ENCODE results near the gene BICRAL. TPM values are rescaled to one million over a fixed set of nuclear protein-coding genes. Genes with fewer than 3 reads are reported as not detected.
"Not testable (repeated sequence)": the region's sequence is repeated elsewhere in the genome, so short reads cannot be mapped to it uniquely, and the experiment has no call there.

The BICRAL gene
- total RNA-seq, 2 donors from 2014 or later, result 12.4 to 15.0 TPM

- ATAC-seq, result no peak
- DNase-seq (ENCODE audit: low spot score in 2 of 2), result no peak
- H3K36me3 Mint-ChIP-seq, result no peaks in the 10 kb centered on the region
- no peaks in the 10 kb centered on the region for H3K9me3 Mint-ChIP-seq
- peak overlapping the region in 1 of 2 donors; percentile 50 for H3K27ac Mint-ChIP-seq
Observed at GRCh38 chr6:42851599-42851998, 69.7 kb downstream of the BICRAL start.

- no peak for DNase-seq (ENCODE audit: low spot score in 2 of 2)
- ATAC-seq, result no peak
- H3K9me3 Mint-ChIP-seq, result no peaks in the 10 kb centered on the region
- peaks cover 0 to 4% of the 10 kb centered on the region in 2 donors for H3K36me3 Mint-ChIP-seq
- H3K27ac Mint-ChIP-seq, result no peak overlapping the region
Observed at GRCh38 chr6:42860036-42860435, 78.2 kb downstream of the BICRAL start.

GRCh38 chr6:42860481-42860880 lies 78.6 kb downstream of the BICRAL start:
- ATAC-seq (no peak), DNase-seq (ENCODE audit: low spot score in 2 of 2) (no peak)
- Mint-ChIP-seq H3K27ac (no peak overlapping the region), H3K9me3 (no peaks in the 10 kb centered on the region), H3K36me3 (peaks cover 0 to 4% of the 10 kb centered on the region in 2 donors)

- Mint-ChIP-seq H3K9me3 (no peaks in the 10 kb centered on the region), H3K36me3 (no peaks in the 10 kb centered on the region), H3K27ac (peak overlapping the region in 1 of 2 donors; percentile 58)
- ATAC-seq (no peak), DNase-seq (ENCODE audit: low spot score in 2 of 2) (no peak)
Observed at GRCh38 chr6:42864602-42865001, 82.8 kb downstream of the BICRAL start.

- Mint-ChIP-seq H3K36me3 (no peaks in the 10 kb centered on the region), H3K9me3 (no peaks in the 10 kb centered on the region), H3K27ac (peak overlapping the region; percentile 56 to 63)
- no peak for DNase-seq (ENCODE audit: low spot score in 2 of 2)
- no peak for ATAC-seq
Observed at GRCh38 chr6:42870145-42870936, 88.5 kb downstream of the BICRAL start.

- Mint-ChIP-seq H3K27ac (peak overlapping the region; percentile 9 to 59), H3K36me3 (no peaks in the 10 kb centered on the region), H3K9me3 (no peaks in the 10 kb centered on the region)
Observed at GRCh38 chr6:42871711-42872110, 89.9 kb downstream of the BICRAL start.

GRCh38 chr6:42873313-42873712 lies 91.5 kb downstream of the BICRAL start:
- Mint-ChIP-seq H3K36me3 (no peaks in the 10 kb centered on the region), H3K27ac (no peak overlapping the region), H3K9me3 (no peaks in the 10 kb centered on the region)
- ATAC-seq (no peak), DNase-seq (ENCODE audit: low spot score in 2 of 2) (no peak)

More at GRCh38 chr6:42871711-42872110, 89.9 kb downstream of the BICRAL start:
- no peak for ATAC-seq
- no peak for DNase-seq (ENCODE audit: low spot score in 2 of 2)

- Mint-ChIP-seq H3K36me3 (peaks cover 20 to 22% of the 10 kb centered on the region in 2 donors), H3K27ac (peak overlapping the region; percentile 29 to 98), H3K9me3 (no peaks in the 10 kb centered on the region)
- ATAC-seq (no peak), DNase-seq (ENCODE audit: low spot score in 2 of 2) (no peak)
Observed at GRCh38 chr6:42877695-42878094, 95.8 kb downstream of the BICRAL start.

- H3K9me3 Mint-ChIP-seq, result no peaks in the 10 kb centered on the region
- H3K36me3 Mint-ChIP-seq, result peaks cover 35 to 37% of the 10 kb centered on the region in 2 donors
- peak within 1 kb of the TSS; percentile 98 to 100 for H3K27ac Mint-ChIP-seq
- DNase-seq (ENCODE audit: low spot score in 2 of 2) (peak; percentile 79 to 89), ATAC-seq (peak; percentile 94 to 97)
Observed at GRCh38 chr6:42879372-42880239, 97.8 kb downstream of the BICRAL start, which contains the start of gene RPL7L1. TSS of gene RPL7L1 (plus strand) at chr6:42879616. CDS start at chr6:42879911, 295 bp downstream.

- not testable (repeated sequence) for DNase-seq (ENCODE audit: low spot score in 2 of 2); ATAC-seq; H3K9me3 Mint-ChIP-seq
- H3K36me3 Mint-ChIP-seq, result peaks cover 35 to 42% of the 10 kb centered on the region in 2 donors
- H3K27ac Mint-ChIP-seq, result peak overlapping the region; percentile 98 to 100
Observed at GRCh38 chr6:42880240-42880817, 98.5 kb downstream of the BICRAL start.

GRCh38 chr6:42880871-42881270 lies 99.0 kb downstream of the BICRAL start:
- DNase-seq (ENCODE audit: low spot score in 2 of 2); H3K9me3 Mint-ChIP-seq; ATAC-seq: not testable (repeated sequence)
- Mint-ChIP-seq H3K27ac (peak overlapping the region; percentile 98 to 100), H3K36me3 (peaks cover 36 to 45% of the 10 kb centered on the region in 2 donors)

GRCh38 chr6:42885702-42886101 lies 103.8 kb downstream of the BICRAL start:
- Mint-ChIP-seq H3K27ac (peak overlapping the region in 1 of 2 donors; percentile 30), H3K9me3 (no peaks in the 10 kb centered on the region), H3K36me3 (peaks cover 22 to 42% of the 10 kb centered on the region in 2 donors)
- DNase-seq (ENCODE audit: low spot score in 2 of 2) (no peak), ATAC-seq (no peak)

- DNase-seq (ENCODE audit: low spot score in 2 of 2); ATAC-seq; H3K27ac Mint-ChIP-seq; H3K9me3 Mint-ChIP-seq: not testable (repeated sequence)
- peaks cover 16 to 39% of the 10 kb centered on the region in 2 donors for H3K36me3 Mint-ChIP-seq
Observed at GRCh38 chr6:42888201-42888600, 106.3 kb downstream of the BICRAL start.

- ATAC-seq (peak; percentile 8 to 23), DNase-seq (ENCODE audit: low spot score in 2 of 2) (no peak)
- Mint-ChIP-seq H3K36me3 (peaks cover 6 to 23% of the 10 kb centered on the region in 2 donors), H3K9me3 (no peaks in the 10 kb centered on the region), H3K27ac (peak overlapping the region; percentile 93 to 96)
Observed at GRCh38 chr6:42889815-42890214, 108.0 kb downstream of the BICRAL start.

GRCh38 chr6:42890311-42891198 lies 108.7 kb downstream of the BICRAL start:
- Mint-ChIP-seq H3K27ac (peak overlapping the region; percentile 93 to 96), H3K9me3 (no peaks in the 10 kb centered on the region), H3K36me3 (peaks cover 6 to 20% of the 10 kb centered on the region in 2 donors)
- DNase-seq (ENCODE audit: low spot score in 2 of 2), result peak; percentile 89 to 92
- ATAC-seq, result peak; percentile 90 to 92
